Skeletal muscle satellite cell (primary cell): ENCODE results near the gene BRMS1.
"Not testable (repeated sequence)": the region's sequence is repeated elsewhere in the genome, so short reads cannot be mapped to it uniquely, and the experiment has no call there.

Source experiments
- H3K27me3 ChIP-seq: 2 replicates; pipeline ENCODE4 v1.7.0; 2013; ENCODE audit warnings: low read length; ENCODE audit not compliant: control insufficient read depth, insufficient read depth
- H3K36me3 ChIP-seq: 2 replicates; pipeline ENCODE4 v1.7.0; 2013; ENCODE audit warnings: mild to moderate bottlenecking, control low read depth, low read length; ENCODE audit not compliant: insufficient read depth
- H3K4me1 ChIP-seq: 2 replicates; pipeline ENCODE4 v1.7.0; 2013; ENCODE audit warnings: low read length; ENCODE audit not compliant: control insufficient read depth, insufficient read depth
- H3K4me2 ChIP-seq: 2 replicates; pipeline ENCODE4 v1.7.0; 2013; ENCODE audit warnings: mild to moderate bottlenecking, low read length
- H3K4me3 ChIP-seq: 2 replicates; pipeline ENCODE4 v1.7.0; 2013; ENCODE audit warnings: low read length
- H3K9ac ChIP-seq: 2 replicates; pipeline ENCODE4 v1.7.0; 2013; ENCODE audit warnings: mild to moderate bottlenecking, low read depth, low read length, moderate library complexity
- H3K9me3 ChIP-seq: replicated peaks from 2 replicates; pipeline ENCODE4 v1.7.0; 2013; ENCODE audit warnings: mild to moderate bottlenecking, control low read depth, low read length

BRMS1 gene

GRCh38 chr11:66325263-66325671, 19.6 kb downstream of the BRMS1 start:
- peaks cover 48% of the 10 kb centered on the region for H3K4me1 ChIP-seq
- no peak overlapping the region for H3K4me3 ChIP-seq
- no peaks in the 10 kb centered on the region for H3K36me3 ChIP-seq
- H3K9ac ChIP-seq = no peak overlapping the region
- no peaks in the 10 kb centered on the region for H3K9me3 ChIP-seq
- H3K4me2 ChIP-seq = no peak overlapping the region
- no peaks in the 10 kb centered on the region for H3K27me3 ChIP-seq

GRCh38 chr11:66324664-66325063, 20.2 kb downstream of the BRMS1 start:
- no peaks in the 10 kb centered on the region for H3K36me3 ChIP-seq
- H3K4me1 ChIP-seq = peaks cover 48% of the 10 kb centered on the region
- no peaks in the 10 kb centered on the region for H3K27me3 ChIP-seq
- H3K9ac ChIP-seq = no peak overlapping the region
- H3K9me3 ChIP-seq = no peaks in the 10 kb centered on the region
- no peak overlapping the region for H3K4me2 ChIP-seq
- H3K4me3 ChIP-seq = no peak overlapping the region

GRCh38 chr11:66323684-66324083, 21.2 kb downstream of the BRMS1 start:
- Histone ChIP-seq H3K36me3 (no peaks in the 10 kb centered on the region), H3K27me3 (no peaks in the 10 kb centered on the region), H3K4me2 (no peak overlapping the region), H3K9me3 (no peaks in the 10 kb centered on the region), H3K4me1 (peaks cover 51% of the 10 kb centered on the region), H3K4me3 (no peak overlapping the region), H3K9ac (no peak overlapping the region)

- H3K4me2 ChIP-seq = no peak overlapping the region
- H3K9ac ChIP-seq = no peak overlapping the region
- H3K4me1 ChIP-seq = peaks cover 51% of the 10 kb centered on the region
- H3K4me3 ChIP-seq = no peak overlapping the region
- no peaks in the 10 kb centered on the region for H3K36me3 ChIP-seq
- no peaks in the 10 kb centered on the region for H3K9me3 ChIP-seq
- H3K27me3 ChIP-seq = no peaks in the 10 kb centered on the region
Measured at GRCh38 chr11:66322732-66323427, 22.0 kb downstream of the BRMS1 start.

GRCh38 chr11:66321606-66322005, 23.3 kb downstream of the BRMS1 start:
- H3K36me3 ChIP-seq = no peaks in the 10 kb centered on the region
- H3K4me1 ChIP-seq = peaks cover 47% of the 10 kb centered on the region

GRCh38 chr11:66320748-66321147, 24.2 kb downstream of the BRMS1 start:
- H3K4me1 ChIP-seq = peaks cover 46% of the 10 kb centered on the region
- H3K36me3 ChIP-seq, H3K4me3 ChIP-seq, H3K4me2 ChIP-seq, H3K27me3 ChIP-seq, H3K9me3 ChIP-seq, H3K9ac ChIP-seq: not testable (repeated sequence)

More at GRCh38 chr11:66321606-66322005, 23.3 kb downstream of the BRMS1 start:
- no peak overlapping the region for H3K9ac ChIP-seq
- H3K4me2 ChIP-seq = no peak overlapping the region
- no peaks in the 10 kb centered on the region for H3K9me3 ChIP-seq
- H3K4me3 ChIP-seq = no peak overlapping the region
- H3K27me3 ChIP-seq = no peaks in the 10 kb centered on the region

- H3K4me2 ChIP-seq, H3K9me3 ChIP-seq, H3K36me3 ChIP-seq, H3K27me3 ChIP-seq, H3K4me3 ChIP-seq, H3K9ac ChIP-seq: not testable (repeated sequence)
- peaks cover 42% of the 10 kb centered on the region for H3K4me1 ChIP-seq
Measured at GRCh38 chr11:66320289-66320688, 24.6 kb downstream of the BRMS1 start.

GRCh38 chr11:66318600-66318970, 26.3 kb downstream of the BRMS1 start:
- Histone ChIP-seq H3K27me3 (peaks cover 9% of the 10 kb centered on the region), H3K4me1 (peaks cover 34% of the 10 kb centered on the region), H3K9me3 (no peaks in the 10 kb centered on the region), H3K4me3 (no peak overlapping the region), H3K4me2 (no peak overlapping the region), H3K9ac (no peak overlapping the region), H3K36me3 (no peaks in the 10 kb centered on the region)

- no peak overlapping the region for H3K4me3 ChIP-seq
- H3K9ac ChIP-seq = no peak overlapping the region
- H3K27me3 ChIP-seq = peaks cover 9% of the 10 kb centered on the region
- H3K36me3 ChIP-seq = no peaks in the 10 kb centered on the region
- no peak overlapping the region for H3K4me2 ChIP-seq
- H3K4me1 ChIP-seq = peaks cover 40% of the 10 kb centered on the region
- no peaks in the 10 kb centered on the region for H3K9me3 ChIP-seq
Measured at GRCh38 chr11:66317723-66318599, 26.9 kb downstream of the BRMS1 start.

- Histone ChIP-seq H3K4me2 (no peak overlapping the region), H3K9ac (no peak overlapping the region), H3K36me3 (no peaks in the 10 kb centered on the region), H3K27me3 (peaks cover 9% of the 10 kb centered on the region), H3K4me1 (peaks cover 41% of the 10 kb centered on the region), H3K9me3 (no peaks in the 10 kb centered on the region), H3K4me3 (no peak overlapping the region)
Measured at GRCh38 chr11:66317322-66317722, 27.6 kb downstream of the BRMS1 start.

GRCh38 chr11:66316849-66317251, 28.1 kb downstream of the BRMS1 start, which contains the start of gene CD248:
Gene CD248, minus strand, starts transcription at chr11:66317044. Its CDS starts 17 bp downstream, at chr11:66317027.
- peak within 1 kb of the TSS; percentile 56 for H3K4me2 ChIP-seq
- peaks cover 41% of the 10 kb centered on the region for H3K4me1 ChIP-seq
- no peaks in the 10 kb centered on the region for H3K9me3 ChIP-seq
- H3K36me3 ChIP-seq = no peaks in the 10 kb centered on the region
- H3K27me3 ChIP-seq = peaks cover 9% of the 10 kb centered on the region
- no peak within 1 kb of the TSS for H3K9ac ChIP-seq
- H3K4me3 ChIP-seq = no peak within 1 kb of the TSS
